Uterus (tissue), 2 donors: ENCODE measurements around the gene CCNL1.

Source experiments
- POLR2A ChIP-seq, 2 donors: fragments of 450-650 bp; IDR thresholded peaks; one replicate each; pipeline ENCODE4 v1.6.1; 2016; ENCODE audit warnings: antibody characterized with exemption in 2 of 2, mild to moderate bottlenecking in 1 of 2, moderate library complexity in 1 of 2
- TF ChIP-seq, protein P1 (sequence below), 4 experiments: fragments of 200-600 bp in 2 of 4; fragments of 450-650 bp in 2 of 4; sonication (generic) in 2 of 4; IDR thresholded peaks; one replicate each; pipeline ENCODE4 v1.5.1; 2016 to 2019; ENCODE audit warnings: antibody characterized with exemption in 4 of 4, mild to moderate bottlenecking in 2 of 4, moderate library complexity in 1 of 4

DNA sequence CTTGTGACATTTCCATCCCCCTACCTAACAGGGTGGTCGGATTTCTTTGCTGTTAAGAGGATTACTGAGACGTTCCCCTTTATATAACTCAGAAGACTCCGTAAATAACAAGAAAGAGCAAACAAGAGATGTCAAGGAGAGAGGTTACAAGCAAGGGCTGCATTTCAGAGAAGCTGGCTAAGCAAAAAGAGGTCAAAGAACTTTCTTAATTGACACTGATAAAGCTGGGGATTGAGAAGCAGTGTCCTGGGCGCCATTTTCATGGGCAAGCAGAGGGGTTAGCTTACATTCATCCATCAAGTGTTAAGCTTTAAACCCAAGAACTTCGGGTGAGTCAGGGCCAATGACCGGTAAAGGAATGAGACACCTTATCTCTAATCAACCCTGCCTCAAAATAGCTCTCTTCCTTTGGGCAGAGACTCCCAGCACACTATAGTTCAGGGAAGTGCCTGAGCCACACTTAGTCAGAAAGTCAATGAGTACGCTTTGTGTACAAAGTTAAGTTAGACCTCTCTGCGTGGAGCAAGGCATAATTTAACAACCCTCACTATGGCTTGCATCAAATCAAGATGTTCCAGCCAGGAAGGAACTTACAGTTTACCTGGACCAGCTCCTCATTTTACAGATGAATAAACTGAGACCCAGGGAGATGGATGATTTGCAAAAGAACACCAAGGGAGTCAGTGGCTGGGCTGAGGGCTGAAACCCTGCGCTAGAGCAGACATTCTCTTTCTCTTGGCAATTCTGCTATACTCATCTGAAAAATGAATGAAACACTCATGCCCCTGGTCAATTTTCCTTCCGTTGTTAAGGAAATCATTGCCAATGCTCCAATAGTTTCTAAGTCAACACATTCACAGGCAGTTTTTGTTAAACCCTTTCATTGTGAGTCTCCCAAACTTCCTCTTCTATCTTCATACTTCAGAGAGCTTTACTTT, 44.6 kb downstream of the CCNL1 start:
- no peak for TF ChIP-seq POLR2A (IDR thresholded peaks at IDR 0.05)
- TF ChIP-seq, protein P1, sequence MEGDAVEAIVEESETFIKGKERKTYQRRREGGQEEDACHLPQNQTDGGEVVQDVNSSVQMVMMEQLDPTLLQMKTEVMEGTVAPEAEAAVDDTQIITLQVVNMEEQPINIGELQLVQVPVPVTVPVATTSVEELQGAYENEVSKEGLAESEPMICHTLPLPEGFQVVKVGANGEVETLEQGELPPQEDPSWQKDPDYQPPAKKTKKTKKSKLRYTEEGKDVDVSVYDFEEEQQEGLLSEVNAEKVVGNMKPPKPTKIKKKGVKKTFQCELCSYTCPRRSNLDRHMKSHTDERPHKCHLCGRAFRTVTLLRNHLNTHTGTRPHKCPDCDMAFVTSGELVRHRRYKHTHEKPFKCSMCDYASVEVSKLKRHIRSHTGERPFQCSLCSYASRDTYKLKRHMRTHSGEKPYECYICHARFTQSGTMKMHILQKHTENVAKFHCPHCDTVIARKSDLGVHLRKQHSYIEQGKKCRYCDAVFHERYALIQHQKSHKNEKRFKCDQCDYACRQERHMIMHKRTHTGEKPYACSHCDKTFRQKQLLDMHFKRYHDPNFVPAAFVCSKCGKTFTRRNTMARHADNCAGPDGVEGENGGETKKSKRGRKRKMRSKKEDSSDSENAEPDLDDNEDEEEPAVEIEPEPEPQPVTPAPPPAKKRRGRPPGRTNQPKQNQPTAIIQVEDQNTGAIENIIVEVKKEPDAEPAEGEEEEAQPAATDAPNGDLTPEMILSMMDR (IDR thresholded peaks at IDR 0.05) = no peak
